Measurements from ENCODE around the gene MLLT6.
A peak's percentile ranks its signal among the peaks of the same experiment; 100 is the strongest.

The MLLT6 gene

DNA sequence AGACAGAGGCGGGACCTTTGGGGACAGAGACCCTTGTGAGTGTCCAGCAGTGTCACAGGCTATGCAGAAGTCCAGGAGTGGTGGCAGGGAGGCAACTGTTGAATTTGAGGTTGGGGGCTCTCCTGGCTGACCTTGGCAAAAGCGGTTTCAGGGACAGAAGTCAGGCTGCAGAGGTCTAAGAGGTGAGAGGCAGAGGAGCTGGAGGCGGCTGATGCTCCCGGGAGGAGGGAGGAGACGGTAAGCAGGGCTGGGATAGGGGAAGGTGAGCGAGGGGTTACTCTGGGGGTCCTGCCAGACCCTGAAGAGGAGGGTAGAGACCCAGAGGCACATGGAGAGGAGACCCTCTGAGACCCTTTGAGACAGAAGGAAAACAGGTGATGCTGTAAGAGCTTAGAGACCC lies 35.6 kb upstream of the MLLT6 start:
- H3K27me3 ChIP-seq, result peaks cover 11% of the 10 kb centered on the region
- no peak for DNase-seq
- no peak overlapping the region for H3K4me3 ChIP-seq (ENCODE audit: low read depth, low read length)
- H3K4me1 ChIP-seq, result no peaks in the 10 kb centered on the region
- H3K36me3 ChIP-seq, result no peaks in the 10 kb centered on the region
- H3K9me3 ChIP-seq, result no peaks in the 10 kb centered on the region
- TF ChIP-seq, protein P1, sequence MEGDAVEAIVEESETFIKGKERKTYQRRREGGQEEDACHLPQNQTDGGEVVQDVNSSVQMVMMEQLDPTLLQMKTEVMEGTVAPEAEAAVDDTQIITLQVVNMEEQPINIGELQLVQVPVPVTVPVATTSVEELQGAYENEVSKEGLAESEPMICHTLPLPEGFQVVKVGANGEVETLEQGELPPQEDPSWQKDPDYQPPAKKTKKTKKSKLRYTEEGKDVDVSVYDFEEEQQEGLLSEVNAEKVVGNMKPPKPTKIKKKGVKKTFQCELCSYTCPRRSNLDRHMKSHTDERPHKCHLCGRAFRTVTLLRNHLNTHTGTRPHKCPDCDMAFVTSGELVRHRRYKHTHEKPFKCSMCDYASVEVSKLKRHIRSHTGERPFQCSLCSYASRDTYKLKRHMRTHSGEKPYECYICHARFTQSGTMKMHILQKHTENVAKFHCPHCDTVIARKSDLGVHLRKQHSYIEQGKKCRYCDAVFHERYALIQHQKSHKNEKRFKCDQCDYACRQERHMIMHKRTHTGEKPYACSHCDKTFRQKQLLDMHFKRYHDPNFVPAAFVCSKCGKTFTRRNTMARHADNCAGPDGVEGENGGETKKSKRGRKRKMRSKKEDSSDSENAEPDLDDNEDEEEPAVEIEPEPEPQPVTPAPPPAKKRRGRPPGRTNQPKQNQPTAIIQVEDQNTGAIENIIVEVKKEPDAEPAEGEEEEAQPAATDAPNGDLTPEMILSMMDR (IDR thresholded peaks at IDR 0.05; ENCODE audit: low read depth, low read length), result no peak

DNA sequence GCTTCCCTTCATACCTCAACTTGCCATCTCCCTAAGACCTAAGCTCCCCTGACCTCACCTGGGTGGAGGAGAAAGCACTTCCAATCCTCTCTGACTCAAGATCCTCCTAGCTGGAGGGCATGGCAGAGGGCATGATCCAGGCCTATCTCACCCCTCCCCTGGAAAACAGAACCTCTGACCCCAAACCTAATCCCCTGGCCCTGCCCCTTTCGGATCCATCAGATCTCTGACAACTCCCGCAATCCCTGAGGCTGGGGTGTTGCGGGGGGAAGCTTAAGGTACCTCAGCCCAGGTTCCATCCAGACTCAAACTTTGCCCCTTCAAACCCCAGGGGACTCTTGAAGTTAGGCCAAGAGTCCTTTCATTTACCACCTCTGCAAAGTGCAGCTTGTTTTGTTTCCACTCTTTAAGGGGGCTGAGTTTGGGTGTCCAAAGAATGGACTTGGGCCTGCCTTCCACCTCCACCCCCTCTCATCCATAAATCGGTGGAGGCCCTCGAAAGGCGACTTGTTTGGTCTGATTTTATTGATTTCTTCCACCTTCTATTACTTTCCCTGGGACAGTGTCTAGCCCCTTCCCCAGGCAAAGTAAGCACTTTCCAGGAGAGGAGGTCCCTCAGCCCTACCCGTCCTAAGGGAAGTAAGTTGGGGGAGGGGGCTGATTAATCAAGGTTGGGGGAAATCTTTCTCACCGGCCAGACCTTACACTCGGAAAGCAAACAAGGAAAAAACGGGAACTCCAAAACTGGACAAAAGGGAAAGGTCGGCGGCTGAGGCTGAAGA lies 32.9 kb upstream of the MLLT6 start:
- H3K4me1 ChIP-seq, result peaks cover 4% of the 10 kb centered on the region
- H3K36me3 ChIP-seq, result no peaks in the 10 kb centered on the region
- TF ChIP-seq, protein P1 (IDR thresholded peaks at IDR 0.05; ENCODE audit: low read depth, low read length), result no peak
- no peak overlapping the region for H3K4me3 ChIP-seq (ENCODE audit: low read depth, low read length)
- H3K9me3 ChIP-seq, result no peaks in the 10 kb centered on the region
- peaks cover 11% of the 10 kb centered on the region for H3K27me3 ChIP-seq
- no peak for DNase-seq

DNA sequence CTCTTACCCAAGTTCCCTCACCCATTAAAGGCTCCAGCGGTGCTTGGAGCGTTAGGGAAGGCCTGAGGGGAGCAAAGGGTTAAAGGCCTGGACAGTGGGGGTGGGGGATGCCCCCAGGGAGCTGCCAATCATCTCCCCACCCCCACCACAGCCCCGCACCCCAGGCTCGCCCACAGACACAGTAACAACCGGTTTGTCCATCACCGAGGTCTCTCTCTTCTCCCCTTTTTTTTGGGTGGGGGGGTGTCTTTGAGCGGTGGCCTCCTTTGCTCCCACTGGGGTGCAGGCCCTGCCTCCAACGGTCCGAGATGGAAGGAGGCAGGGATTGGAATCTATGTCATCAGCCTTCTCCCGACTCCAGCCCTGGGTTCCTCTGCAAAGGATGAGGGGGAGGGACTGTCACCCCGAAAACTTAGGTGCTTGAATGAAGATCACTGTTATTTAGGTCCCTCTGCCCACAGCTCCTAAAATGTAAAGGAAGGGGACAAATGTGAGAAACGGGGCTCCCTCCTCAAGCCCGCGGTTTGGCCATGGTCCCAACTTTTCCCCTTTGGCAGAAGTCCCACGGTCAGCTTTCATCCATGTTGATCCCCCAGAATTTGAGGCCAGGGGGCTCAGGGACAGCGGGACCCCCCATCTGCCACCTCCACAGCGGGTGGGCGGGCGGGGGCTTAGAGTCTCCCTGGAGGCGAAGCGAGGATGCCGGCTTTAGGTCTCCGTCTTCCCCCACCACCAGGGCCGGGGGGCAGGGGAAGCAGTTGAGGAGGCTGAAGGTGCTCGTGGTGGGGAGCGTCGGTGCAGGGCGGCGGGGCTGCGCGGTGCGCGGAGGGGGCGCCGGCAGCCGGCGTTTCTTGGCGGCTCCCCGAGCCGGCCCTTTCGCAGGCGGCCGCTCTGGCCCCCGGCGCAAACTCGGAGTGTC lies 32.0 kb upstream of the MLLT6 start:
- TF ChIP-seq, protein P1 (IDR thresholded peaks at IDR 0.05; ENCODE audit: low read depth, low read length), result no peak
- H3K4me3 ChIP-seq (ENCODE audit: low read depth, low read length), result peak overlapping the region; percentile 72
- no peak for DNase-seq
- no peaks in the 10 kb centered on the region for H3K9me3 ChIP-seq
- no peaks in the 10 kb centered on the region for H3K36me3 ChIP-seq
- peaks cover 4% of the 10 kb centered on the region for H3K4me1 ChIP-seq
- H3K27me3 ChIP-seq, result peaks cover 11% of the 10 kb centered on the region

DNA sequence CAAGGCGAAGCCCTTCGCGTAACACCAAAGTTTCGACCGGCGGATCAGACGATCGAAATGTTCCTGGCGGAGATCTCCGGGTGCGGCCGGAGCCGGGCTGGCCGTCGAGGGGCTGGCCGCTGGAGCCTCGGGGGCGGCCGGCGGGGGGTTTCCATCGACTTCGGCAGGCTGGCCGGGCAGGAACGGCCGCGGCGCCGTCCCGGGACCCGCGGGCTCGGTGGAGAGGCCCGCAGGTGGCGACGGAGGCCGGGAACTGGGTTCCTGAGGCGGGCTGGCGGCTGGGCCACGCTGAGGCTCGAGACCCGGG lies 31.4 kb upstream of the MLLT6 start:
- Histone ChIP-seq H3K4me1 (peaks cover 4% of the 10 kb centered on the region), H3K36me3 (no peaks in the 10 kb centered on the region), H3K9me3 (no peaks in the 10 kb centered on the region), H3K27me3 (peaks cover 11% of the 10 kb centered on the region), H3K4me3 (ENCODE audit: low read depth, low read length) (peak overlapping the region; percentile 72)
- no peak for DNase-seq
- TF ChIP-seq, protein P1 (IDR thresholded peaks at IDR 0.05; ENCODE audit: low read depth, low read length), result no peak

DNA sequence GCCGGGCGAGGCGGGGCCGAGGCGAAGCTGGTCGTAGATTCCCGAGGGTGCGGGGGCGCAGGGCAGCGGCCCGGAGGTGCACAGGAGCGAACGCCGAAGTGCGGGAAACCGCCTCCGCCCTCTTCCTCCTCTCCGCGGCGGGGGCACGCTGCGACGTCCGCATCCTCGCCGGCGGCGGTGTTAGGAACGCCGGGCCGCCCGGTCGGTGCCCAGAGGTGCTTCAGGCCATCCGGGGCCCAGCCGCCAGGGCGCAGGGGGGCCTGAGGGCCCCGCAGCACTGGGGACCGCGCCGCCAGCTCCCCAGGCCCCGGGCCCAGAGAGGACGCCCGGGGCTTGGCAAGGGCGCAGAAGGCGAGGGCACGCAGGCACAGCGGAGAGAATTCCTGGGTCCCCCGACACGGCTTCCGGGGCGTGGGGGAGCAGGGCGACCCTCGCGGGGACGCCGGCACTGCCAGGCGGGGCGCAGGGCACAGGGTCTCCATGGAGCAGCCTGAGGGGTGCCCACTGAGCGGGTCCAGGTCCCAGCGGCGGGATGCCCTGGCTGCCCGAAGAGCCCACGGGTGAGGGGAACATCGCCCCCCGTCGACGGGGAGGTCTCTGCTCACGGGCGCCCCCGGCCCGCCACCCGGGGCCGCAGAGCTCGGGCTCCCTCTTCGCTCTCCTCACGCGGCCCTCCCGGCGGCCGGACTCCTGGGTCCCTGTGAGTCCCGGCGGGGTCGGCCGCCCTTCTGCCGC lies 30.9 kb upstream of the MLLT6 start:
- TF ChIP-seq, protein P1 (IDR thresholded peaks at IDR 0.05; ENCODE audit: low read depth, low read length), result no peak
- Histone ChIP-seq H3K4me3 (ENCODE audit: low read depth, low read length) (peak overlapping the region; percentile 72), H3K27me3 (peaks cover 11% of the 10 kb centered on the region), H3K9me3 (no peaks in the 10 kb centered on the region), H3K36me3 (no peaks in the 10 kb centered on the region), H3K4me1 (peaks cover 4% of the 10 kb centered on the region)
- DNase-seq, result peak; percentile 38

Measured in BE2C (cell line).